ENCODE results near the gene AFF3. TPM values are rescaled to one million over a fixed set of nuclear protein-coding genes. Genes with fewer than 3 reads are reported as not detected.

The AFF3 gene
- total and polyA plus RNA-seq, 12 donors, result 1.1 to 7.5 (median 3.9) TPM

- Histone ChIP-seq H3K36me3 (replicated peaks in 1 of 2) (no peaks in the 10 kb centered on the region), H3K27me3 (no peaks in the 10 kb centered on the region), H3K9me3 (replicated peaks in 1 of 3) (no peaks in the 10 kb centered on the region), H3K4me3 (no peak overlapping the region), H3K27ac (no peak overlapping the region), H3K4me1 (replicated peaks in 1 of 2) (peaks cover 0 to 5% of the 10 kb centered on the region in 2 donors)
- intact Hi-C loops (cut with DNase I), result loop anchor here in 1 of 2 donors (10.0 kb wide), 1 partner anchor 525 kb away; no protein-coding TSS in a partner anchor
- no peak for DNase-seq
- 71 to 82% (median 78%) methylated on average over 7 of the region's 7 CpGs for WGBS, 4 donors
- TF ChIP-seq POLR2A (IDR thresholded peaks at IDR 0.05), result no peak
- TF ChIP-seq, protein P1, sequence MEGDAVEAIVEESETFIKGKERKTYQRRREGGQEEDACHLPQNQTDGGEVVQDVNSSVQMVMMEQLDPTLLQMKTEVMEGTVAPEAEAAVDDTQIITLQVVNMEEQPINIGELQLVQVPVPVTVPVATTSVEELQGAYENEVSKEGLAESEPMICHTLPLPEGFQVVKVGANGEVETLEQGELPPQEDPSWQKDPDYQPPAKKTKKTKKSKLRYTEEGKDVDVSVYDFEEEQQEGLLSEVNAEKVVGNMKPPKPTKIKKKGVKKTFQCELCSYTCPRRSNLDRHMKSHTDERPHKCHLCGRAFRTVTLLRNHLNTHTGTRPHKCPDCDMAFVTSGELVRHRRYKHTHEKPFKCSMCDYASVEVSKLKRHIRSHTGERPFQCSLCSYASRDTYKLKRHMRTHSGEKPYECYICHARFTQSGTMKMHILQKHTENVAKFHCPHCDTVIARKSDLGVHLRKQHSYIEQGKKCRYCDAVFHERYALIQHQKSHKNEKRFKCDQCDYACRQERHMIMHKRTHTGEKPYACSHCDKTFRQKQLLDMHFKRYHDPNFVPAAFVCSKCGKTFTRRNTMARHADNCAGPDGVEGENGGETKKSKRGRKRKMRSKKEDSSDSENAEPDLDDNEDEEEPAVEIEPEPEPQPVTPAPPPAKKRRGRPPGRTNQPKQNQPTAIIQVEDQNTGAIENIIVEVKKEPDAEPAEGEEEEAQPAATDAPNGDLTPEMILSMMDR (IDR thresholded peaks at IDR 0.05), result no peak
Measured at GRCh38 chr2:99729104-99730025, 413.0 kb downstream of the AFF3 start.

DNA sequence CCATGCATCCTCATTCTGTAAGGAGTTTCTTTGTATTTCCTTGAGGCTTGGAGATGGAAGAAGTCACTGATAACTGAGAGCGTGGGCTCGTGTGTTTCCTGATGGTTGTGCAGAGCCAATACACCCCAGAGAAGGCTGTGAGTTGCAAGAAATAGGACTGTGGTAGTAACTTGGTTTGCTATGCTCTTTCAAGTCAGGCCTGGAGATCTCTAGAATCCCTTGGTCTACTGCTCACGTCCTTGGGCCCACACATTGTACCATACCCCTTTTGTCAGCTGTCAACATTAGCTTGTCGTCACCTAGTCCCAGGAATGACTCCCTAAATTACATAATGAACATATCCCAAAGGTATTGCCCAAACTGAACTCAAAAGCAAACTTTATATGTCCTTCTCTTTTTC lies 414.2 kb downstream of the AFF3 start:
- H3K4me1 ChIP-seq (replicated peaks in 1 of 2), result peaks cover 0 to 5% of the 10 kb centered on the region in 2 donors
- no peaks in the 10 kb centered on the region for H3K9me3 ChIP-seq (replicated peaks in 1 of 3)
- TF ChIP-seq, protein P1 (IDR thresholded peaks at IDR 0.05), result no peak
- TF ChIP-seq POLR2A (IDR thresholded peaks at IDR 0.05), result no peak
- H3K36me3 ChIP-seq (replicated peaks in 1 of 2), result no peaks in the 10 kb centered on the region
- WGBS, 4 donors, result 68 to 73% (median 70%) methylated on average over 4 of the region's 4 CpGs
- H3K27me3 ChIP-seq, result no peaks in the 10 kb centered on the region
- no peak overlapping the region for H3K27ac ChIP-seq
- intact Hi-C loops (cut with DNase I), result loop anchor here in 1 of 2 donors (10.0 kb wide), 1 partner anchor 527 kb away; no protein-coding TSS in a partner anchor
- no peak for DNase-seq
- no peak overlapping the region for H3K4me3 ChIP-seq

- intact Hi-C loops (cut with DNase I), result loop anchor here in 1 of 2 donors (10.0 kb wide), 1 partner anchor 528 kb away; no protein-coding TSS in a partner anchor
Measured at GRCh38 chr2:99727199-99727598, 415.2 kb downstream of the AFF3 start.

GRCh38 chr2:99726691-99727090 lies 415.7 kb downstream of the AFF3 start:
- Histone ChIP-seq H3K27me3 (no peaks in the 10 kb centered on the region), H3K9me3 (replicated peaks in 1 of 3) (peaks cover 0 to 9% (median 0%) of the 10 kb centered on the region in 3 donors), H3K27ac (no peak overlapping the region), H3K4me3 (no peak overlapping the region), H3K36me3 (replicated peaks in 1 of 2) (no peaks in the 10 kb centered on the region), H3K4me1 (replicated peaks in 1 of 2) (peaks cover 0 to 5% of the 10 kb centered on the region in 2 donors)
- TF ChIP-seq, protein P1 (IDR thresholded peaks at IDR 0.05), result no peak
- no peak for TF ChIP-seq POLR2A (IDR thresholded peaks at IDR 0.05)
- 54 to 65% (median 63%) methylated on average over 2 of the region's 2 CpGs for whole genome bisulfite sequencing, 4 donors
- intact Hi-C loops (cut with DNase I), result loop anchor here in 1 of 2 donors (10.0 kb wide), 1 partner anchor 528 kb away; no protein-coding TSS in a partner anchor
- no peak for DNase-seq

More at GRCh38 chr2:99727199-99727598, 415.2 kb downstream of the AFF3 start:
- Histone ChIP-seq H3K27ac (no peak overlapping the region), H3K4me1 (replicated peaks in 1 of 2) (peaks cover 0 to 5% of the 10 kb centered on the region in 2 donors), H3K4me3 (no peak overlapping the region), H3K9me3 (replicated peaks in 1 of 3) (peaks cover 0 to 4% (median 0%) of the 10 kb centered on the region in 3 donors), H3K36me3 (replicated peaks in 1 of 2) (no peaks in the 10 kb centered on the region), H3K27me3 (no peaks in the 10 kb centered on the region)
- TF ChIP-seq, protein P1 (IDR thresholded peaks at IDR 0.05), result no peak
- TF ChIP-seq POLR2A (IDR thresholded peaks at IDR 0.05), result no peak
- 54 to 72% (median 67%) methylated on average over 1 of the region's 1 CpG for WGBS, 4 donors
- no peak for DNase-seq
